T-helper 22 cell (primary cell): Measurements from ENCODE around the gene CBLN1.
"Not testable (repeated sequence)": the region's sequence is repeated elsewhere in the genome, so short reads cannot be mapped to it uniquely, and the experiment has no call there.

ENCODE experiments used
- DNase-seq: peaks from one replicate; pipeline ENCODE4 v3.0.0-alpha.2; 2020; ENCODE audit warnings: low read depth

CBLN1 gene

DNA sequence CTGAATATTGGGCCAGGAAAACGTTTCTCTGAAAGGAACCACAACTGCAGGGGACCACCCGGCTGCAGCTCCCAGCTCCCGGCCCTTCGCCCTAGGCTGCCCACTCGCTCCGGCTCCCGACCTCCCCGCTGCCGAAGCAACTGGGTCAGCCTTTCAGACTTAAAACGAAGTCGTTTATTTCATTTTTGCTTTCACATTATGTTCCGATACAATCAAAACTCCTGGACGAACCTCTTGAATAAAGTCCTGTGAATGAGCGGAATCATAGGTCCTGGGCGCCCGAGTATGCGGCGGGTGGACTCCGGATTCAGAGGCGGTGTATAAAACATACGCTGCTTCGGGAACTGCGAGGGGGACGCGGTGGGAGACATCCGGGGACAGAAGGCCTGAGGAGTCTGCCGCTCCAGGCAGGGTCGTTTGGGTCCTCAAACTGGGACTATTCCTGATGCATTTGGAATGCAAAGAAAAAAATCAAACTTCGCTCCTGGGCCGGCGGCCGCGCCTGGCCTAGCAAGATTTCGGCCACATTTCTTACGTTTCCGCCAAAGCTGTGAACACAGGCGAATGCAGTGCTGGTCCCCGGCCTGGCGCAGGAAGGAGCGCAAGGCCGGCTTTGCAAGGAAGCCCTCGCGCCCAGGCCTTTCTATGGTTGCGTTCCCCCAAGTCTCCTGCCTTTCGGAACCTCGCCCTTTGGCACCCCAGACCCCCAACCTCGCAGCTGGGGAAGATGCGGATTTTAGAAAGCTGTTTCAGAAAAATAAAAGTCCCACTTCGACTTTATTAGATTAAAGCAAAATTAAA is 3.7 kb downstream of the CBLN1 start:
- DNase-seq = no peak

GRCh38 chr16:49277386-49277742 is 4.3 kb downstream of the CBLN1 start:
- DNase-seq = no peak

DNA sequence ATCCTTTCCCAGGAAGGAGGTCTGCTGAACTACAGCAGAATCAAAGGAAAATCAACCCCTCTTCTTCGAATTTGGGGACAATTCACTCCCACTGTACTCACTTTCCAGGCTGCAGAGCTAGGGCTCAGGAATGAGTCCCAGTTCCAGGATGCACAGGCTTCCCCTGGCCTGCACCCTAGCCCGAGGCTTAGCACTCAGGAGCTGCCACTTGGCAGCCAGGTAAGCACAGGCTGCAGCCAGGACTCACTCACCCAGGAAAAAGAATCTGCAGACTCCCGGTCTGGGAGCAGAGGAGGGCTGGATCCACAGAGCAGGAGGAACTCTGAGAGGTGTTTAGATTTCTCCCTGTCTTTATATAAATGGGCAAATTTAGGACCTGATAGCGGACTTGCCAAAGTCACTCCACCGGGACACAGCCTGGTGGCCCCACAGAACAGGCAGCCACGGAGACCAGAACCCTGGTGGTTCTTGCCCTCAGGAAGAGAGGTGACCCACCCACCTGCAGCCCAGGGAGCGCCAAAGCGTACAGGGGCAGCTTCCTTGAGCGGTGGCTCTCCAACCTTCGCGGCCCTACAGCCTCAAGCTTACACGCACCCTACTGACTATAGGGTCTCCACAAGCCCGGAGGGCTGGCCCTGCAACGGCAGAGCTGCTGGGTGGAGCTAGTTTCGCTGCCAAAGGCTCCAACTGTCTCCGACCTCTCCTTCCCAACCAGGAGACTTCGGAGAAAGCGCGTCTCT is 4.8 kb downstream of the CBLN1 start:
- DNase-seq = no peak

- DNase-seq = no peak
Measured at GRCh38 chr16:49275870-49276269, 5.8 kb downstream of the CBLN1 start.

DNA sequence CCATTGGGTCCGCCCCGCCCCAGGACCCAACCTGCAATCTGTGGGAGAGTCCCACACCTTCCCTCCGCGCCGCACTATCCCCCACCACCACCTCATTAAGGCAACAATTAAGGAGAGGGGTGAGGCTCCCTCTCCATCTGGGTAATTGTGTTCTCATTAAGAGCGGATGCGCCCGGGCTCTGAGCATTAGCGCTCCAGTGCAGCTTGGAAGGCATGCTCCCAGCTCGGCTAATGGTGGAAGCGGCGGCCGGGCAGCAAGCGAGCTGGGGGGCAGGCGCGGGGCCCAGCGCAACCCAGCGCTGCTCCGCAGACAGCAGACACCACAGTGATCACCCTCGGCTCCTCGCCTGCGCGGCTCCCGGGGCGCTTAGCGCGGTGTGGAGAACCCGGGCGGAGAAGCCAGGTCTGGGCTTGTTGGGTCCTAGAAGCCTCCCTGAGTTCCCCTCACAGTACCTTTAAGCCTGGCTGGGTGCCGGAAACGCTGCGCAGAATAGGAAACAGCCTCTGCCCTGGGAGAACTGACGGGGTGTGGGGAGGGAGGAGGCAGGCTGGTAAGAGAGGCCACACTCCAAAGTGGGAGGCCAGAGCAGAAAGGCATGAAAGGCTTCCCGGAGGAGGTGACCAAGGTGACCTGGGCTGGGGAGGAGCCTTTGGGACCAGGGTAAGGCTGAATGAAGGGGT is 6.4 kb downstream of the CBLN1 start:
- no peak for DNase-seq

DNA sequence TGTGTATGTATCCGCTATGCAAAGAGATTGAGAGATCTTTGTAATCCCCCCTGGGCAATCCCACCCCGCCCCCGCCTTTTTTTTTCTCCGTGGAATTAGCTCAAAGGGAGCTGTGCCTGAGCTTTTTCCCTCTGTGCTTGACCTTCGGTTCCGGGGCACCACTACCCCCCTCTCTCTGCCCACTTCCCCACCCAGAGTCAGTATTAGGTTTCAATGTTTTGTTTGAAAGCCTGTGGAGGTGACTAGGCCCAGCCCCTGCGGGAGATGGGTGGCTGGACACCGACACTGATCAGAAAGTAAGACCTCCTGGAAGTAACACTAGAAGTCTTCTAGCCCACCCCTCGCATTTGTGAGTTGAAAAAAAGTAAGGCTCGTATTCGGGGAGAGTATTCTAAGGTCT is 7.0 kb downstream of the CBLN1 start:
- DNase-seq = no peak

GRCh38 chr16:49273771-49274170 is 7.9 kb downstream of the CBLN1 start:
- no peak for DNase-seq

- no peak for DNase-seq
Measured at GRCh38 chr16:49271363-49271762, 10.3 kb downstream of the CBLN1 start.

DNA sequence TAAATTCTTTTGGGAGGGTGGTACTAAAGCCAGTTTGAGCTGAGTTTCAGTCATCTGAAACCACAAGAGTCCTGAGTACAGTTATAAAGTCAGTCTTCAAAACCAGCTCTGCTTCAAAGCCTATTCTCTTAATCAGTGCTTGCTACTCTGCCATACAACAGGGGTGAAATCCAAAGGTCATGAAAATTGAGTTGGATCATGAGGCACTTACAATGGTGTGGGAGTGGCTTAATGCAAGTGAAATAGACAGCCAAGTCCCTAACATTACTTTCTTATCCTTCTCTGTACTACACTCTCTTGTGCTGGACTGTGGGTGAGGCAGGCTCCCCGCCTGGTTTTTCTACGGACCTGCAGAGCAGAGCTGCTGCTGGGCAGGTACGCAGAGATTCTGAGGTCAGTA is 12.4 kb downstream of the CBLN1 start:
- DNase-seq = no peak

DNA sequence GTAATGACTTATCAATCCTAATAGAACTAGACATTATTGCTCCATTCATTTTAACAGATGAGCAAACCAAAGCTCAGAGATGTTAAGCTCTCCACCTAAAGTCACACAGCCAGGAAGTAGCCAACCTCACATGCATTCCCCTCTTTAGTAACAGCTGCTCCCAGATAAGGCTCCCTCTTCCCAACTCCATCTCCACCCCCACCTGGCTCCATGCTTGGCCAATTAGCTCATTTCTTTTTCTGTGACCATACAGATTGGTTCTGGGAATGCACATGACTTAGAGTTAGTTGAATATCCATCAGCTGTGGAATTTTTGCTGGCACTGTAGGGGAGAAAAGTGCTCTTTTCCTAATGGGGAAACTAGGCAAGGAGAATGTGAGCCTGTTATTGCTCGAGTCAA is 13.0 kb downstream of the CBLN1 start:
- DNase-seq = no peak

- DNase-seq = no peak
Measured at GRCh38 chr16:49262501-49262900, 19.1 kb downstream of the CBLN1 start.

DNA sequence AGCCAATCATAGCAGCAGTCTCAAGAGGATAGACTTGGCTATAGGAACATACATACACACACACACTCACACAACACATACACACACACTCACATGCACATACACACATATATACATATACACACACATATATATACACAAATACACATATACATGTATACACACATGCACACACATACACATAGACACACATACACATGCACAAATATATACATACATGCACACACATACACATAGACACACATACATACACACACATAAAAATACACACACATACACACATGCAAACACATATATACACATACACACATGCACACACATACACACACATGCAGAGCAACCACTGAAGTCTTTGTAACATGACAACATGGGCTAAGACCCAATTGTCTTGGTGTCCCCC is 19.7 kb downstream of the CBLN1 start:
- DNase-seq = no peak

DNA sequence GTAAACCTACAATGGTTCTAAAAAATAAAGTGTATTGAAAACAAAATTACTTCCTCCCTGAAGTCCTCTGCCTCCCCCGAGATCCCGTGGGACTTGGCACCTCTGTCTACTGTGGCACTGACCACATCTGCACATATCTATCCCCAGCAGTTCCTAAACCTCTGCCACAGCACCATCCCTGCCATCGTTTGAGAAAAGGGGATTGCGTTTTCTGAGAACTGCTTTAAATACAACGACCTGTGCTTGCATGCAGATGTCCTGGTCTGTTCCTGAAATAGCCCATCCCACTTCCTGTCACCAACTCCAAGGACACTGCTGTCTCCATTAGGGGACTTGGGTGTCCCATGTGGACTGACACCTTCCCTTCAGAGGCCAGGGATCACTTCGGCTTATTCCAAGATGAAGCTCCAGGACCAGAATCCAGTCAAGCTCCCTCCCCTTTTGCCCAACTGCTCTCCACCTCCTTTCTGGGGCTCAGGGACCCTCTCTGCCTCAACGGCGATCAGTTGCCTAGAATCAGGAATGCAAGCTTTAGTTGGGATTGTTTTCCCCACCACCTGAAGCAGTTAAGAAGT is 20.6 kb downstream of the CBLN1 start:
- no peak for DNase-seq

DNA sequence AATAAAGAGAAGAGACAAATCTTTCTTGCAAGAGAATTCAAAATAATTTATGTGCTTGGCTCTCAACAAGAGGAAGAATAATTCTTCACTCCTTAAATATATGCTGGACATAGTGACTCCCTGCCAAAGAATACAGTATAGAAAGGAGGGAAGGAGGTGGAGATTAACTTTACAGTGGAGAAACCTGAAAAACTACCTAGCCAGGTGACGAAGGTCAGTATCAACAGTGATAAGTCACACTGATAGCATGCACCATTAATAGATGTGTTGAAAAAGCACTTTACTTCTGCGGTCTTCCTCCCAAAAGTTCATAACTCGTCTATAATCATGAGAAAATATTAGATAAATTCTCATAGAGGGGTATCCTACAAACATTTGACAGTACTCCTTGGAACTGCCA is 21.4 kb downstream of the CBLN1 start:
- DNase-seq = no peak

- DNase-seq = no peak
Measured at GRCh38 chr16:49259330-49259729, 22.3 kb downstream of the CBLN1 start.

GRCh38 chr16:49250689-49251088 is 30.9 kb downstream of the CBLN1 start:
- no peak for DNase-seq

GRCh38 chr16:49248227-49248626 is 33.4 kb downstream of the CBLN1 start:
- no peak for DNase-seq

DNA sequence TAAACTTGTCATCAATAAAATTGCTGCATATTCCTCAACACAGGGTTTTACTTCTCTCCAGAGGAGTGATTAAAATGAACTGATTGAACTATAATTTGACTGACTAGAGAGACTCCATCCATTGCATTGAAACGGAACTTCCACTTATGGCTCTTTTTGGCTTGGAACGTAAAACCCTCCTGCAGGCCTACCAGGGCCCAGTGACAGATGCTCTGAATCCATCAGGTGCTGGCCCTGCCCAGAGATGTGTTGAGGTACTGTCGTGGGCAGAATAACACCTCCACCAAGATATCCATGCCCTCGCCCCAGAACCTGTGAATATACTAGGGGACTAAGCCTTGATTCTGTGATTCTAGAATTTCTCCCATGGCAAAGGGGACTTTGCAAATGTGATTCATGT is 45.4 kb downstream of the CBLN1 start:
- DNase-seq = no peak

- not testable (repeated sequence) for DNase-seq
Measured at GRCh38 chr16:49228335-49228734, 53.3 kb downstream of the CBLN1 start.
